ENCODE results near the gene PITPNC1. TPM values are rescaled to one million over a fixed set of nuclear protein-coding genes. Genes with fewer than 3 reads are reported as not detected.

The PITPNC1 gene
- total RNA-seq, 4 donors from 2014 or later = 1.9 to 12.4 (median 5.2) TPM

DNA sequence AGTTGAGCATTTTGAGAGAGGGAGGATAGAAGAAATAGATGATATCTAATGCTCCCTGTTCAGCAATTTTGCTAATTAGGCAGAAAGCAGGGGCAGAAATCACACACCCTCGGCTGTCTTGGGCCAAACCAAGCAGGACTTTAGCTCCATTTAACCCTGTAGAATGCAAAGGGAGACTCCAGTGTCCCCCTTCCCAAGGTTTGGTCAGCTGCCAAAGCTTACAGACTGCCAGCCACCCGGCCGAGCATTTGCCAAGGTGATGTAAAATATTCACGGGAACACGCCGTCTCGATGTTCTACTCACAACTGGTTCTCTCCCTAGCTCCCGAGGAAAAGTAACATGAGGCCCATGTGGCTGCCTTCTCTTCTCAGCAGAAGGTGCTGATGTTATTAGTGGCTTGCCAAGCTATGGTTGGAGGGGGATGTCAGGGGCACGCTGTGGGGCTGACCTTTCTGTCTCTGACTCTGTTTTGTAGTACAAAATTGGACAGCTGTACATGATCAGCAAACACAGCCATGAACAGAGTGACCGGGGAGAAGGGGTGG lies 155.3 kb downstream of the PITPNC1 start:
- Histone ChIP-seq H3K4me3 (no peak overlapping the region), H3K27me3 (no peaks in the 10 kb centered on the region), H3K27ac (no peak overlapping the region), H3K9me3 (no peaks in the 10 kb centered on the region), H3K4me1 (peaks cover 0 to 14% (median 2%) of the 10 kb centered on the region in 4 donors), H3K36me3 (no peaks in the 10 kb centered on the region)
- TF ChIP-seq POLR2A (IDR thresholded peaks at IDR 0.05) = no peak
- TF ChIP-seq, protein P1, sequence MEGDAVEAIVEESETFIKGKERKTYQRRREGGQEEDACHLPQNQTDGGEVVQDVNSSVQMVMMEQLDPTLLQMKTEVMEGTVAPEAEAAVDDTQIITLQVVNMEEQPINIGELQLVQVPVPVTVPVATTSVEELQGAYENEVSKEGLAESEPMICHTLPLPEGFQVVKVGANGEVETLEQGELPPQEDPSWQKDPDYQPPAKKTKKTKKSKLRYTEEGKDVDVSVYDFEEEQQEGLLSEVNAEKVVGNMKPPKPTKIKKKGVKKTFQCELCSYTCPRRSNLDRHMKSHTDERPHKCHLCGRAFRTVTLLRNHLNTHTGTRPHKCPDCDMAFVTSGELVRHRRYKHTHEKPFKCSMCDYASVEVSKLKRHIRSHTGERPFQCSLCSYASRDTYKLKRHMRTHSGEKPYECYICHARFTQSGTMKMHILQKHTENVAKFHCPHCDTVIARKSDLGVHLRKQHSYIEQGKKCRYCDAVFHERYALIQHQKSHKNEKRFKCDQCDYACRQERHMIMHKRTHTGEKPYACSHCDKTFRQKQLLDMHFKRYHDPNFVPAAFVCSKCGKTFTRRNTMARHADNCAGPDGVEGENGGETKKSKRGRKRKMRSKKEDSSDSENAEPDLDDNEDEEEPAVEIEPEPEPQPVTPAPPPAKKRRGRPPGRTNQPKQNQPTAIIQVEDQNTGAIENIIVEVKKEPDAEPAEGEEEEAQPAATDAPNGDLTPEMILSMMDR (IDR thresholded peaks at IDR 0.05) = no peak
- DNase-seq = no peak

DNA sequence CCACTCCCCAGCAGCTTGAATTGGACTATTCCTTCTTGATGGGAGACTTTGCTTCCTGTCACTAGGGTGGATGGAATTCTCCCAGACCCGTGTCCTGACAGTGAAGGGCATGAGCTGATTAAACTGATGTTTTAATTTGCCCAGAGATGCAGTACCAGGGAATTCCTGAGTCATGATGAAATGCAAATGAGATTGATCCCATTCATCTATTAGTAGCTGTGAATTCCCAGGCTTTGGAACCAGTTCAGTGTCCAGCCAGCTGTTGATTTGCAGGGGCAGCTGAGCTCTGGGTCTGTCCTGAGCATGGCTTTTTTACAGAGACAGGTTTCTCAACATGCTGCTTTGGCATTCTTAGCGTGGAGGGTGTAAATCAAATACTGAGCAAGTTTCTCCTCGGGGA lies 157.9 kb downstream of the PITPNC1 start:
- H3K27ac ChIP-seq = no peak overlapping the region
- no peak for DNase-seq
- TF ChIP-seq, protein P1 (IDR thresholded peaks at IDR 0.05) = no peak
- no peak for TF ChIP-seq POLR2A (IDR thresholded peaks at IDR 0.05)

DNA sequence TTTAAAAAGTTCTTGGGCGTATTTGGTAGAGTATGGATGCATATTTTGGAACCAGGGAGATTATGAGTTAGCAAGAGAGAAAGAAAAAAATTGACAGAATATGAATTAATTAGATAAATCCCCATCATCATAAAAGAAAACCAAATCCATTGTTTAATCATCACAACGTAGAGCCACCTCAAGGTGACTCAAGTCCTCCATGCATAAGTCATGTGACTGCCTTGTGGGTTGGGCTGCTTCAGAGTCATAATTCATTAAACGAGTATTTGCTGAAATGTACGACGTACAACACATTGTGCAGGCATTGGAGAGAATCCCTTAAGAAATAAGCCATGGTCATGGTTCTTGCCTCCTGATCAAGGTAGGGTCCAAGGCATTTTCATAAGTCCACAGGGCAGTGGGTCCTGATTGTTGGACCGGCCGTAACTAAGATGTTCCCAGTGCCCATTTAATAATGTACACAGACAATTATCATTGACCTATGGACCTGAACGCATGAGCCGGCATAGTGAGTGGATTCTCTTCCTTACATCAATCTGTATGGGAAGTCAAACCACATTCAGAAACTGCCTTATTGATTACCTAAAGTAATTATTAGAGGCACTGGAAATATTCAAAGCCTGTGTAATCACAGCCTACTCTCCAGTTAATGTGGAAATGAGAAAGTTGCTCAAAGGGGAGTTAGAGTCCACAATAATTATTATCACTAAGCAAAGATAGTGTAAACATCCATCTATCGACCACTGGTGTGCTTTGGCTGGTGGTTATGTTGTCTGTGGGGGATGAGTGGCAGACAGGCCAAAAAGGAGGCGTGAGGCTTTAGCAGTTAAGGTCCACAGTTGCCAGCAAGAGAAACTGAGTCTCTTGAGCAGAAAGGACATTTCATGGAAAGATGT lies 165.4 kb downstream of the PITPNC1 start:
- H3K27me3 ChIP-seq = no peaks in the 10 kb centered on the region

More for the DNA sequence above, 157.9 kb downstream of the PITPNC1 start:
- Histone ChIP-seq H3K4me1 (peaks cover 0 to 8% (median 0%) of the 10 kb centered on the region in 4 donors), H3K36me3 (no peaks in the 10 kb centered on the region), H3K4me3 (no peak overlapping the region), H3K27me3 (no peaks in the 10 kb centered on the region), H3K9me3 (no peaks in the 10 kb centered on the region)

DNA sequence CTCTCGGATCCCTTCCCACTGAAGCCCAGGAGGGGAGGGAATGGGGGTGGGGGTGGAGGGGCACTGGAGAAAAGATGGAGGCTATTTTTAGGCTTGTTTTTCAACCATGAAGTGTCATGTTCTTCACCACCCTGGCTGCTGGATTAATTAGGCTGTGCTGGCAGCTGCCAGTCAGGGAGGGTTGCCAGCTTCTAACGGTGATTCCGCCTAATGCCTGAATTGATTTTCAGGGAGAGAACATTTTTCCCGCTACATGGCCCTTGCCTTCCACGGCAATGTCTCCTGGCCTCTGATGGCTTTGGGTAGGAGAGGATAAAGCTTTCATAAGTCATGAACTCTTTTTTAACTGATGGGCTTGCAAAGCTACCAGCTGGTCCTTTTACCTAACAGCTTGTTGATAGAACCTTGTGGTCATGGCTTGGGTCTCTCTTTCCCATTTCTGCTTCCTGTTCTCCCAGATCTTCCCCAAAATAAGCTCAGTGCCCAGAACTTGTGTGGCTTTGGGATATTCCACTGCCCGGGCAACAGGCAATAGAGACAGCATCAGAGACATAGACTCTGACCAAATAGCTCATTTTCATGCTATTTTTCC lies 167.4 kb downstream of the PITPNC1 start:
- Histone ChIP-seq H3K9me3 (no peaks in the 10 kb centered on the region), H3K27ac (no peak overlapping the region), H3K36me3 (no peaks in the 10 kb centered on the region), H3K4me1 (peaks cover 0 to 11% (median 4%) of the 10 kb centered on the region in 4 donors), H3K4me3 (no peak overlapping the region), H3K27me3 (no peaks in the 10 kb centered on the region)
- DNase-seq = no peak
- TF ChIP-seq, protein P1 (IDR thresholded peaks at IDR 0.05) = no peak
- TF ChIP-seq POLR2A (IDR thresholded peaks at IDR 0.05) = no peak

More for the DNA sequence above, 165.4 kb downstream of the PITPNC1 start:
- Histone ChIP-seq H3K9me3 (no peaks in the 10 kb centered on the region), H3K27ac (no peak overlapping the region), H3K4me3 (no peak overlapping the region), H3K36me3 (no peaks in the 10 kb centered on the region), H3K4me1 (peaks cover 0 to 11% (median 4%) of the 10 kb centered on the region in 4 donors)
- DNase-seq = peak in 1 of 3 donors; percentile 60
- TF ChIP-seq POLR2A (IDR thresholded peaks at IDR 0.05) = no peak

DNA sequence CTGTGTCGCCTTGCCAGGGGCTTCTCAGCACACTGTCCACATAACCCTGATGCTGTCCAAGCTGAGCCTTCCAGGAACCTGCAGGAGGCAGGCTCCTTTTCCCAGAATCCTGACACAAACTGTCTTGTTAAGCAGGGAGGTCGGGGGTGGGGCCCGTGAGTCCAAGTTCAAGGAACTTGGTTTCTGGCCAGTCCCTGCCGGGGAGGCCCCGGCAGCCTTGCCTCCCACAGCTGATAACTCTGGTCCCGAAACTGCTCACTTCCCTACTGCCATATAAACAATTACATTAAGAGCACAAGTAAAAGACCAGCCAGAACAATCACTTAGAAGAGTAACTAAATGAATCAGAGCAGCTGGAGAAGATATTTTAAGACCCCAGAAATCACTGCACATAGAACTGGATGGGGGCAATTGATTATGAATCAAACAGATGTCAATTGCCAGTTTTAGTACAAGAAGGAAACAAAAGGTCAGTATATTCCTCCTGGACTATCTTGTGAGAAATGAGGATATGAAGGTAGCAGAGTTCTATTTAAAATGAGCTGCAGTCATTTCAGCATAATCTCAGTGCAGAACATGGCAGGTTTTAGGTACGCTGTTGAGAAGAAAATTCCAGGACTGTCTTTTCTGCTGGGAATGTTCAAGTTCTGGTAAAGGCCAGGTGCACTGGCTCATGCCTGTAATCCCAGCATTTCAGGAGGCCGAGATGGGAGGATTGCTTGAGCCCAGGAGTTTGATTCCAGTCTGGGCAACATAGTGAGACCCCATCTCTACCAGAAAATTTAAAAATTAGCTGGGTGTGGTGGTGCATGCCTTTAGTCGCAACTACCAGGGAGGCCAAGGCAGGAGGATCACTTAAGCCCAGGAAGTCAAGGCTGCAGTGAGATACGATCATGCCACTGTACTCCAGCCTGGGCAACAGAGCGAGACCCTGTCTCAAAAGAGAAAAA lies 169.8 kb downstream of the PITPNC1 start:
- Histone ChIP-seq H3K4me3 (no peak overlapping the region), H3K9me3 (no peaks in the 10 kb centered on the region), H3K27ac (no peak overlapping the region), H3K4me1 (peaks cover 0 to 11% (median 4%) of the 10 kb centered on the region in 4 donors), H3K27me3 (no peaks in the 10 kb centered on the region), H3K36me3 (no peaks in the 10 kb centered on the region)
- no peak for TF ChIP-seq POLR2A (IDR thresholded peaks at IDR 0.05)
- TF ChIP-seq, protein P1 (IDR thresholded peaks at IDR 0.05) = no peak
- DNase-seq = peak; percentile 40 to 63 (median 59)

Data from Peyer's patch (tissue), 4 donors.